Bronchial epithelial cell (primary cell): ENCODE measurements around the gene GPD1. TPM values are rescaled to one million over a fixed set of nuclear protein-coding genes. Genes with fewer than 3 reads are reported as not detected.

Experiments used
- DNase-seq: peaks from one replicate; pipeline ENCODE4 v3.0.0-alpha.2; 2010; ENCODE audit warnings: low read depth
- FAIRE-seq: peaks from 2 replicates; lab custom pipeline; 2011; peaks lifted over from hg19 to GRCh38; lab: Jason Lieb, UNC
- H3K27me3 ChIP-seq: 2 replicates; pipeline ENCODE4 v1.5.1; 2011; ENCODE audit warnings: low read length; ENCODE audit not compliant: control insufficient read depth, insufficient read depth
- H3K36me3 ChIP-seq: 2 replicates; pipeline ENCODE4 v1.5.1; 2011; ENCODE audit warnings: low read length; ENCODE audit not compliant: control insufficient read depth, insufficient read depth
- H3K4me3 ChIP-seq: 2 replicates; pipeline ENCODE4 v1.5.1; 2011; ENCODE audit warnings: mild to moderate bottlenecking, low read depth, low read length, control low read depth
- total RNA-seq: library from RNA; depleted of rRNA; stranded (reverse); fragments of >200 nt; gene quantifications from 2 replicates; pipeline ENCODE4 v1.2.1, GENCODE V29; 2014
- TF ChIP-seq, protein P1 (sequence below): IDR thresholded peaks from 2 replicates; pipeline ENCODE4 v1.5.1; 2011; ENCODE audit warnings: mild to moderate bottlenecking, moderate library complexity, low read length, control low read depth, inconsistent platforms; ENCODE audit not compliant: insufficient read depth, severe bottlenecking

GPD1 gene
- total RNA-seq, 1 donor from 2014 or later = 0.53 TPM

DNA sequence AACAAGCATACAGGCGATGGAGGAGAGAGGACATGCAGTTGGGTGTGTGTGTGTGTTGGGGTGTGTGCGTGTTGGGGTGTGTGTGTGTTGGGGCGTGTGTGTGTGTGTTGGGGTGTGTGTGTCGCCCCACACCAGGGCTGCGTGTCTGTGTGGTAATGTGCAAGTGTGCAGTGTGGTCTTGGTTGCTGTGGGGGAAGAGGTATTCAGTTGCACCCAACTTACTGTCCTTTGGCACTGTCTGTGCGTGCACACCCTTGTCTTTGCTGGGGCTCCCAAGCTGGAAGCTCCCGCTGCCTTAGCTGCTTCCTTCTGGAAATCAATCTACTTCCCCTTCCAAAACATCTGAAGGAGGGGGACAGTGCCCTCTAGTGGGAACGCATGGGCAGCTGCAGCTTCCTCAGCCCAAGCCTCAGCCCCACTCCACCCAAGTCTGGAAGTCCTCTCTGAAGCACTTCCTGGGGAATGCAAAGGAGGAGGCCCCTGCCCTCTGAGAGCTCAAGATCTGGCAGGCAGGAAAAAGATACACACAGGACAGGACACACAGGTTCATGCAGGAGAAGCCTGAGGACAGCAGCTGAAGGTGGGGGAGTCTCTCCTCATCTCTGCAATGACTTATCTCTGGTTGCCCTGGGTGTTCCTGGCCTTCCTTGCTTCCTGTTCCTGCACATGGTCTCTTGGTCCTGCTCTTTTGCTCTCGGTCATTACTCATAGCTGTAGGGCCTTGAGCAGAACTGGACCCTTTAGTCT lies 33.3 kb upstream of the GPD1 start:
- H3K36me3 ChIP-seq = no peaks in the 10 kb centered on the region
- FAIRE-seq (no peak), DNase-seq (peak; percentile 70)
- H3K4me3 ChIP-seq = no peak overlapping the region
- TF ChIP-seq, protein P1, sequence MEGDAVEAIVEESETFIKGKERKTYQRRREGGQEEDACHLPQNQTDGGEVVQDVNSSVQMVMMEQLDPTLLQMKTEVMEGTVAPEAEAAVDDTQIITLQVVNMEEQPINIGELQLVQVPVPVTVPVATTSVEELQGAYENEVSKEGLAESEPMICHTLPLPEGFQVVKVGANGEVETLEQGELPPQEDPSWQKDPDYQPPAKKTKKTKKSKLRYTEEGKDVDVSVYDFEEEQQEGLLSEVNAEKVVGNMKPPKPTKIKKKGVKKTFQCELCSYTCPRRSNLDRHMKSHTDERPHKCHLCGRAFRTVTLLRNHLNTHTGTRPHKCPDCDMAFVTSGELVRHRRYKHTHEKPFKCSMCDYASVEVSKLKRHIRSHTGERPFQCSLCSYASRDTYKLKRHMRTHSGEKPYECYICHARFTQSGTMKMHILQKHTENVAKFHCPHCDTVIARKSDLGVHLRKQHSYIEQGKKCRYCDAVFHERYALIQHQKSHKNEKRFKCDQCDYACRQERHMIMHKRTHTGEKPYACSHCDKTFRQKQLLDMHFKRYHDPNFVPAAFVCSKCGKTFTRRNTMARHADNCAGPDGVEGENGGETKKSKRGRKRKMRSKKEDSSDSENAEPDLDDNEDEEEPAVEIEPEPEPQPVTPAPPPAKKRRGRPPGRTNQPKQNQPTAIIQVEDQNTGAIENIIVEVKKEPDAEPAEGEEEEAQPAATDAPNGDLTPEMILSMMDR = peak; percentile 94
- no peaks in the 10 kb centered on the region for H3K27me3 ChIP-seq

DNA sequence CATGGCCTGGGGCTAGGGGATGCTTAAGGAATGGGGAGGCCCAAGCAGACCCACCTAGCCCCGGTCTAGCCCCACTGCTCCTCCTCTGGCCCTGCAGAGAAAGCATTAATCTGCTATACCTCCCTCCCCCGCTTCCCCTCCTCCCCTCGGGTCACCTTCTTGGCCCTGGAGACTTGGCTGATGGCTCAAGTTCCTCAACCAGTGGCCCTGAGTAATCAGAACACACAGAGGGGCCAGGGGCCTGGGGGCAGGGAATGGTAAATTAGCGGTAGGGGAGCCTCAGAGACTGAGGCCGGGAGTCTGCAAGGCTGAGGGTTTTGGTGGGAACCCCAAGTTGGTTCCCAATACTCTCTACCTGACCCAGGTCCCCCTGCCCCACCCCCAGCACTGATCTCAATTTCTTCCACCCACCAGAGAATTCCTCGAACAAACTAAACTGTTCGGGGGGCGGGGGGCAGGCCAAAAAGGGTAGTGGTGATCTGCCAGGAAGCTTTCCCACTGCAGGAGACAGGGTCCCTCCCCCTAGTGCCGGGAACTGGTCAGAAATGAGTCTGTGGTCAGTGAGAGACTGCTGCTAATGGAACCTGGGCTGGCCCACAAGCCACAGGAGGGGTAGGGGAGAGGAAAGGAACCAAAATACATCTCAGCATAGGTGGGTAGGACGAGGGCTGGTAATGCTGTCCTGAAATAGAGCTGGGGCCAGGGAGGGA lies 31.5 kb upstream of the GPD1 start:
- TF ChIP-seq, protein P1 = no peak
- no peaks in the 10 kb centered on the region for H3K27me3 ChIP-seq
- no peak for FAIRE-seq
- no peak for DNase-seq
- H3K36me3 ChIP-seq = no peaks in the 10 kb centered on the region
- no peak overlapping the region for H3K4me3 ChIP-seq

DNA sequence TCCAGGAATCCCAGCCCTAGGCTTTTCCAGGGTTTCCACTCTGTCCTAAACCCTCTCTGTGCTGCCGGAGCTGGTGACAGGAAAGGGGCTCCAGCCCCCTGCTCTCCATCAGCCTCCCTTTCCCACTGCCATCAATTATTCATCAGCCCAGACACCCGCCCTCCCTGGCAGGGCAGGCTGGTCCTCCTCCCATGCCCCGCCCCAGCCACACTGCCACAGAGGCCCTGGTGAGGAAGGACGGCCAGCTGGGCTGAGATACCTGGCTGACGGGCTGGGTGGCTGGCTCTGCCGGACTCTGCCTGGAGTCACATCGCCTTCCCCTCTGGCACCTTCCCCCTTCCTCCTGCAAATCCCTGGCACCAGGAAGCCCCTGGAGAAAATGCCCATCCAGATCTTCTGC lies 30.6 kb upstream of the GPD1 start:
- H3K4me3 ChIP-seq = no peak overlapping the region
- no peaks in the 10 kb centered on the region for H3K36me3 ChIP-seq
- TF ChIP-seq, protein P1 = no peak
- H3K27me3 ChIP-seq = no peaks in the 10 kb centered on the region
- FAIRE-seq (no peak), DNase-seq (no peak)

DNA sequence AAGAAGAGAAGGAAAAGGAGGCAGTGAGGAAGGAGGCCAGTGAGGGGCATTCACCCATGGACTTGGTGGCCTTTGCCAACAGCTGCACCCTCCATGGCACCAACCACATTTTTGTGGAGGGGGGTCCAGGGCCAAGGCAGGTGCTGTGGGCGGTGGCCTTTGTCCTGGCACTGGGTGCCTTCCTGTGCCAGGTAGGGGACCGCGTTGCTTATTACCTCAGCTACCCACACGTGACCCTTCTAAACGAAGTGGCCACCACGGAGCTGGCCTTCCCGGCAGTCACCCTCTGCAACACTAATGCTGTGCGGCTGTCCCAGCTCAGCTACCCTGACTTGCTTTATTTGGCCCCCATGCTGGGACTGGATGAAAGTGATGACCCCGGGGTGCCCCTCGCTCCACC lies 30.1 kb upstream of the GPD1 start:
- DNase-seq = no peak
- no peak for FAIRE-seq
- no peaks in the 10 kb centered on the region for H3K27me3 ChIP-seq

DNA sequence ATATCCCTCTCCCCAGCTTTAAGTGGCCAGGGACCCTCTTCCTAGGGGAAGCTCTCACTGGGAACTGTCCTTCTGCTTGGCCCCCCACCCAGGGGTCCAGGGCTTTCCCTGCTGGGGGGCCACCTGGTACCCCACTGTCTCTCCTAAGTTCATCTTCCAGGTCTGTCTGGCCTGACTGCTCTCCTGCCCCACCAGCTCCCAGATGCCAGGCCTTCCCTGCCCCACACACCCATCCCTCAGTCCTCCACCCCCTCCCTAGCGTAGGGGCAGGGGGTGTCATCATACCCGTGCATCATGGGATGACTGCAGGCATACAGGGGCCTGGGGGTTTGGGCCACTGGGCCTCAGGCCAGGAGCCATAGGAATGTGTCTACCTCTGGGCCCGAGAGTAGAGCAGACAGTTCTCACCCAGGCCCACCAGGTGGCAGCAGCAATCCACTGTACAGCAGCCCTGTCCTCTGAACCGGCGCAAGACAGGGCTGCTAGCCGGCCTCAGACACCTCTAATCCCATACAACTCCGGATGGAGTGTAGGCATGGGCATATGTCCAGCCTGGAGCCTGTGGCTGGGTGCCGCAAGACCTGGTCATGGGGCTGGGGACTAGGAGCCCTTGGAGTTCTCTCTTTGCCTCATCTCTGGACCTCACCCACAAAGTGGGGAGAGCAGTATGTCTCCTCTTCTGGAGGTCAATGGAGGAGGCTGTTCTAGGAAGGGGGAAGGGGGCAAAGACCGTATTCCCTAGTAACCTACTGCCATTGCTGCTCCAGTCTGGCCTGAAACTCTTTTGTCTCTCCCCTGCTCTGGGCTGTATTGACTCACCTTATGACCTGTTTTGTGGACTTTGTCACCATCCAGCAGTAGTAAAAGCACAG lies 28.6 kb upstream of the GPD1 start:
- no peak overlapping the region for H3K4me3 ChIP-seq
- TF ChIP-seq, protein P1 = peak; percentile 96
- FAIRE-seq (no peak), DNase-seq (peak; percentile 53)
- no peaks in the 10 kb centered on the region for H3K27me3 ChIP-seq
- H3K36me3 ChIP-seq = no peaks in the 10 kb centered on the region

More for the DNA sequence above, 30.1 kb upstream of the GPD1 start:
- Histone ChIP-seq H3K4me3 (no peak overlapping the region), H3K36me3 (no peaks in the 10 kb centered on the region)
- TF ChIP-seq, protein P1 = no peak
